ENCODE results near the gene SEC24B. TPM values are rescaled to one million over a fixed set of nuclear protein-coding genes. Genes with fewer than 3 reads are reported as not detected.

SEC24B gene
- total RNA-seq, 1 experiment from 2014 or later, result 17.6 TPM

GRCh38 chr4:109410226-109410625 is 23.4 kb upstream of the SEC24B start:
- no peaks in the 10 kb centered on the region for H3K36me3 ChIP-seq (ENCODE audit: control insufficient read depth, insufficient read depth, low read length)
- in situ Hi-C loops (cut with HindIII; ENCODE audit: low pct_unique_long_range_greater_than_20kb, low sequenced_read_pairs) (no loop called here), intact Hi-C loops (cut with micrococcal nuclease; ENCODE audit: unreplicated experiment) (no loop called here)
- no peak overlapping the region for H3K4me3 ChIP-seq (ENCODE audit: low read depth in 2 of 2, low read length in 2 of 2)
- no peaks in the 10 kb centered on the region for H3K4me1 ChIP-seq (ENCODE audit: control insufficient read depth, insufficient read depth, low read length)
- TF ChIP-seq POLR2AphosphoS5 (IDR thresholded peaks at IDR 0.05; ENCODE audit: low read depth, low read length) (no peak), REST (IDR thresholded peaks at IDR 0.05; ENCODE audit: insufficient read depth in 1 of 2, low read depth in 2 of 2, low read length in 1 of 2) (no peak), SIN3A (IDR thresholded peaks at IDR 0.05; ENCODE audit: borderline replicate concordance, insufficient read depth, low read depth, low read length) (no peak), TCF7L2 (IDR thresholded peaks at IDR 0.05; ENCODE audit: low read depth, low read length) (no peak), CTCF (IDR thresholded peaks at IDR 0.05) (no peak)
- no peak overlapping the region for H3K27ac ChIP-seq (ENCODE audit: low read length)
- CTCF ChIA-PET, result no interaction called here
- POLR2A ChIA-PET, result no interaction called here
- ATAC-seq (no peak), DNase-seq (ENCODE audit: low read depth, low spot score) (no peak)
- no peaks in the 10 kb centered on the region for H3K9me3 ChIP-seq (ENCODE audit: control insufficient read depth, insufficient read depth, low read depth, low read length)
- H3K27me3 ChIP-seq (ENCODE audit: control insufficient read depth, insufficient read depth, low read length), result no peaks in the 10 kb centered on the region
- BruUV-seq (replicated peaks), result no TSS peak

GRCh38 chr4:109410776-109411175 is 22.8 kb upstream of the SEC24B start:
- DNase-seq (ENCODE audit: low read depth, low spot score) (no peak), ATAC-seq (no peak)
- H3K4me1 ChIP-seq (ENCODE audit: control insufficient read depth, insufficient read depth, low read length), result no peaks in the 10 kb centered on the region
- TF ChIP-seq TCF7L2 (IDR thresholded peaks at IDR 0.05; ENCODE audit: low read depth, low read length) (no peak), SIN3A (IDR thresholded peaks at IDR 0.05; ENCODE audit: borderline replicate concordance, insufficient read depth, low read depth, low read length) (no peak), CTCF (IDR thresholded peaks at IDR 0.05) (no peak)
- CTCF ChIA-PET, result no interaction called here
- BruUV-seq (replicated peaks), result no TSS peak
- no peaks in the 10 kb centered on the region for H3K9me3 ChIP-seq (ENCODE audit: control insufficient read depth, insufficient read depth, low read depth, low read length)
- H3K36me3 ChIP-seq (ENCODE audit: control insufficient read depth, insufficient read depth, low read length), result no peaks in the 10 kb centered on the region
- H3K27ac ChIP-seq (ENCODE audit: low read length), result no peak overlapping the region
- no peaks in the 10 kb centered on the region for H3K27me3 ChIP-seq (ENCODE audit: control insufficient read depth, insufficient read depth, low read length)
- in situ Hi-C loops (cut with HindIII; ENCODE audit: low pct_unique_long_range_greater_than_20kb, low sequenced_read_pairs) (no loop called here), intact Hi-C loops (cut with micrococcal nuclease; ENCODE audit: unreplicated experiment) (no loop called here)
- POLR2A ChIA-PET, result no interaction called here
- no peak overlapping the region for H3K4me3 ChIP-seq (ENCODE audit: low read depth in 2 of 2, low read length in 2 of 2)

Measured in Panc1 (cell line).